GM21786 (cell line): ENCODE data around the gene MBNL1.

ENCODE experiments used
- ATAC-seq: cut with Tn5 transposase; IDR thresholded peaks from one replicate; pipeline ENCODE4 v1.9.1; 2021; ENCODE audit not compliant: unreplicated experiment

MBNL1 gene

DNA sequence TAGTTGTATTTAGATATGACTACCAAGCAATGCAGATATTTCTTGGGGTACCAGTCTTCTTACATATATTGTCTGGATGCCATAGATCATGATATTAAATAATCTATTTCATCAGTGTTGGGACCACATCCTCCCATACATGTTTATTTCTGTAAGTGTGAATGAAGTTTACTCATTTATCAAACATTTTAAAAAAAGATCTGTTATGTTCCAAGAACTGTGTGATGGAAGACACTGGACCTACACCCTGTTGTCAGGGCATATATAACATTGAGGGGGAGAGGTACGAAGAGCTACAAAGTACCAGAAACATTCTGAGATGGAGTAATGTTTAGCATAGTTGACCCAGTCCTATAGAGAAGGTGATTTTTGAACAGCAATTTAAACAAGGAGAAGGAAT lies 26.6 kb downstream of the MBNL1 start:
- no peak for ATAC-seq

DNA sequence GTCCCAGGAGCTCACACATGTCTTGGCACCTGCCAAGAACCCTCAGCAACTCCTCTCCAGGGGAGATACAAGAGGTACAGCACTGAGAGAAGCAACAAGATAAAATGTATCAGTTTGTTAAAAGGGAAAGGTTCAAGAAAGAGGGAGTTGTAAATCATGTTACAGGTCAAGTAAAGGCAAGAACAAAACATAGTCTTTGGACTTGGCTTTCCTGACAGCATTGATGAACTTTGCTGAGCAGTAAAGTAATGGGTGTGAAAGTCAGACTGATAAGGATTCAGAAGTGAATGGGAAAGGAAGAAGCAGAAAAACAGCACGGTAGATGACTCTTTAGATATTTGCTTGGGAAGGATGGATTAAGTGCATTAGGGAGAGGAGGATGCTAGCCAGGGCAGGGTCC lies 27.1 kb downstream of the MBNL1 start:
- ATAC-seq, result no peak

DNA sequence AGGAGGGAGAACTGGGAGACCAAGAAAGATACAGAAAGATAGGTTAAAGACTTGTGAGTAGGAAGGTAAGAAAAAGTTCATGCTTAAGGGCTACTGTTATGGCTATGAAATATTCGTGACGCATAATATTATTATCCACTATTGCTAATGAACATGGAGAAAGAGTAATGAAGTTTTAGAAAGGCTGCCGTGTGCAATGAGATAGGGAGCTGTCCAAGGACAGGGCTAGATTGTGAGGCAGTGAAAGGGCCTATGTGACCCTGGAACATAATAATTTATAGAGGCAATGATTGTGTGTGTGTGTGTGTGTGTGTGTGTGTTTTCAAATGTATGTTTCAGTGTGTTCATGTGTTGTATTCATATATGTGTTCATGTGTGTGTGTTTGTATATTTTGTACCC lies 27.7 kb downstream of the MBNL1 start:
- no peak for ATAC-seq

DNA sequence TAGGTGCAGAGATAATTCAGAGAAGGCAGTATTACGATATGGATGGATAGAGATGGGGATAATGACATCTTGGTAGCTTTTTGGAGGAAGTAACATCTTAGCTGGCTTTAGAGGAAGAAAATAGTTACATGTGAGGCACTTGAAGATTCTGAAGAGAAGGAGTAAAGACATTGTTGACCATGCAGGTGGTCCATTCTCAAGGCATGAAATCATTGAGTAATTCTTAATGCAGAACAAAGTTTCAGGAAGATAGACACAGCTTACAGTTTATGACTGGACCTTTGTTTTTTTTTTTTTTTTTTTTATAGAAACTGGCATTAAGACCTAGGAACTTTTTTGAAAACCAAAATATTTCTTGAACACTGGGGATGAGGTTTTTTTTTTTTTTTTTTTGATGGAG lies 28.2 kb downstream of the MBNL1 start:
- ATAC-seq, result no peak

DNA sequence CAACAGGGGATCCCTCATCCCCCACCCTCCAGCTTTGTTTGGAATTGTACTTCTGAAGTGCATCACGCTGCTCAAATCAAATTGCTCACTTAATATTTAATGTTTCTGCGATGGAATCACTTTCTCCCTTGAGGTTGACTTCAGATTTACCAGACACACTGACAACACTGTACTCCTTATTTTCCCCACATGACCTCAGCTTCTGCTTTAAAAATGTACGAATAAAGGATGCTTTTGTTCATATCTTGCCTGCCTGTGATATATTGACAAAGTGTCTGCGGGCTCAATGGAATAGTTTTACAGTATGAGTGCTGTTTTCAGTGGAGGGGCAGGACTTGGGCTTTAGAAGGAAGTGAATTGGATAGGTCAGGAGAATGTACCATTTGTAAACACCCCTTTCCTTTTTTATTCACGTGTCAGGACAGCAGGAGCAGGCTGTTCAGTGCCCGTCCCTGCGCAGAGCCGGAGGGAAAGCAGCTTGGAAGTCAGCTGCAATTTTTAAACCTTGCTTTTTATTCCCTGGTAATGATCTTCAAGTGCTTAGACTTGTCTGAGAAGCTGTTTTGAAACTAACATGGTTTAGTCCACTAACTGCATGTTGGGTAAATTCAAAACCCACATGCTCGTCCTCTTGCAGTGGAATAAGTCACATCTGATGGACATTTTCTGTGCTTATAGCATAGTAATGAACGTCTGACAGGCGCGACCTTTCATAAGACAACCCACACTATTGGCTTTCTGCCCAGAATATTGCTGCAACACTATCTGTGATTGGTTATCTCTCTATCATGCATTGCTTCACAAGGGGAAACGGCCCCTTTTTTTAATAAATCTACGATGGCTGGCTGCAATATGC lies 29.9 kb downstream of the MBNL1 start:
- ATAC-seq, result peak; percentile 64

DNA sequence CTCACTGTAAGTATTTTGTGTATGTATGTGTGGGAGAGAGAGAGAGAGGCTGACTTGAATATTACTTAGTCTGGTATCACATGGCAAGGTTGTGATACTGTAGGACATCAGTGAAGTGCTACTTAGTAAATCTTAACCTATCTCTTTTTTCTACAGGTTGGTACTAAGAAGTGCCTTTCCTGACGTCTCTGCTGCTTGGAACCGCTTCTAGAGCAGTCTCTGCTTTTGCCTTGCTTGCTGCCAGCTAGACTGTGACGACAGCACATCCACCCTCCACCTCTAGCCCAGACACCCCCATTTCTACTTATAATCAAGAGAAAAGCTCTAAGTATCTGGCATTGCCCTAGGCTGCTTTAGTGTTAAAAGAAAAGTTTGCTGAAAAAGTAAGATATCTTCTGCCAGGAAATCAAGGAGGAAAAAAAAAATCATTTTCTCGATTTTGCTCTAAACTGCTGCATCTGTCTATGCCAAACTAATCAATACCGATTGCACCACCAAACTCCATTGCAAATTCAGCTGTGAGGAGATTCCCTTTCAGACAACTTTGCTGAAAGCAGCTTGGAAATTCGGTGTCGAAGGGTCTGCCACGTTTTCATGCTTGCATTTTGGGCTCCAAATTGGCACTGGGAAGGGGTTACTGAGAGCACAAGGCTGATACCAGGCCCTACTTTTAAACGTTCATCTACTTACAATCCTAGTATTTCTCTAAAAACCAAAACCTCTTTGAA lies 30.7 kb downstream of the MBNL1 start:
- ATAC-seq, result no peak

DNA sequence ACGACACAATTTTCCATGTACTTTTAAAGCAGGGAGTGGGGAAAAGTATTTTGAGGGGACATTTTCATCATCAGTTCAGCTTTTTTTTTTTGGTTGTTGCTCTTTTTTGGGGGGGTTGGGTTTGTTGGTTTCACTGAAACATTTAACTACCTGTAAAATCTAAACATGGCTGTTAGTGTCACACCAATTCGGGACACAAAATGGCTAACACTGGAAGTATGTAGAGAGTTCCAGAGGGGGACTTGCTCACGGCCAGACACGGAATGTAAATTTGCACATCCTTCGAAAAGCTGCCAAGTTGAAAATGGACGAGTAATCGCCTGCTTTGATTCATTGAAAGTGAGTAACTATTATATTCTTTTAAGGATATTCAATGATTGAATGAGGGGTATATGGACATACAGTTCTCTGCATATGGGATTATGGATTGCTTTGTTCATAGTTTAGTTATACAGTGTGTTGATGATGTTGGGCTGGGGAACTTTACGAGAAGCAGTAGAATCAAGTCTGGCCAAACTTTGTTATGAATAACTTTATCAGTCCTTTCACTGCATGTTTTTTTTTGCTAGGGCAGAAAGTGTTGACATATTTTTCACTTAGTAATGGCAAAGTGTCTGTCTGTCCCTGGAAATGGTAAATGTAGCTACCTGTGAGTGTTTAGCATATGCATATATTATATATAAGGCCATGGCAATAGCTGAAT lies 31.5 kb downstream of the MBNL1 start:
- ATAC-seq, result no peak

DNA sequence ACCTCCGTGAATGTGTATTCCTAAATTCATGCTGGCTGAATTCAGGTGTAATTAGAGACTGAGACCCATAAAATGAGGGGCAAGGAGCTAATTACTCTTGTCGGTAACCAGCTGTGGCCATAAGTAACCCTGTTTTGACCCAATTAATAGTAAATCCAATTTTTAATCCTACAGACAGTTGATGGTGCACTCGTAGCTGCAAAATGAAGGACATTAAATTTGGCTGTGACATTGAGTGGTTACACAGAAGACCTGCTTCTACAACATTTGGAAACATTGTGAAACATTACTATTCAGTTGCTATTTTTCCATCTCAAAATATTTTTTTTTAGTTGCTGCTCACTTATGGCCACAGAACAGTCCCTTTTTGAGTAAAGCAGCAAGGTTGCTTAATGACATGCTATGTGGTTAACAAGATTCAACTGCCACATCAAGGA lies 33.0 kb downstream of the MBNL1 start:
- no peak for ATAC-seq

DNA sequence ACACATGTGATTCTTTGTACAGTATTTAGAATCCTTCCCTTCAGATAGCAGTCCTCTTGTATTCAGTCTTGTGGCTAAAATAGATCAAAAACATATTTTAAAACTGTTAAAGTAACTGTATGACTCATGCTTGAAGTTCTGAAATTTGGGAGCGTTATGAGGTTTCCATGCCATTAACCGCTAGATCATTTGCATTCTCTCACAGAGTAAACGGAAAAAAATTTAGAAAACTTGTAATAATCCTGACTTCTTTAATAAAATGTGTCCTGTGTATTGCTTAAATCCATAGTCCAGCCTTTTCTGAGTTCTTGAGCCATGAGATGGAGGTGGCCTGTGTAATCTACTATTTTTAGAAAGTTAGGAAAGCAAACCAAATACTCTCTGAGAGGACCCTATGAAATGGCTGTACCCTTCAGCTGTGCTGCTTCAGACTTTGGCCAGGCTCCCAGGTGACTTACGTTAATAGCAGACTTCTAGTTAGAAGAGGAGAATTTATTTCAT lies 33.8 kb downstream of the MBNL1 start:
- peak; percentile 68 for ATAC-seq

DNA sequence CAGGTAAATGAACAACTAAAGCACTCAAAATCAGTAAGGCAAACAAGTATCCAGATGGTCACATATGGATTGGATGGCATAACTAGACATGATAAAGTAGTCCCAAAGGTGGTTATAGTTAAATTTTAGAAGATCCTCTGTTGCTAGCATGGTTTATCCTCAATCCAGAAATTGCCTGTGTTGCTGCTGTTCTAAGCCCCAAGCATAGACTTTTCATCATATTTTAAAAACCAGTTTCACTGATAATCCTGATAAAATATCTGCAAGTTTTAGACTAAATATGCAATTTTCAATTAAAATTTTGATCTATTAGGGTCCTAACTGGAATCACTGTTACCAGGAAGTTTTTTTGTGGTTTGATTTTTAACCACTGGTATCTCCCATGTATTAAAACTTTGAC lies 35.4 kb downstream of the MBNL1 start:
- ATAC-seq, result no peak

DNA sequence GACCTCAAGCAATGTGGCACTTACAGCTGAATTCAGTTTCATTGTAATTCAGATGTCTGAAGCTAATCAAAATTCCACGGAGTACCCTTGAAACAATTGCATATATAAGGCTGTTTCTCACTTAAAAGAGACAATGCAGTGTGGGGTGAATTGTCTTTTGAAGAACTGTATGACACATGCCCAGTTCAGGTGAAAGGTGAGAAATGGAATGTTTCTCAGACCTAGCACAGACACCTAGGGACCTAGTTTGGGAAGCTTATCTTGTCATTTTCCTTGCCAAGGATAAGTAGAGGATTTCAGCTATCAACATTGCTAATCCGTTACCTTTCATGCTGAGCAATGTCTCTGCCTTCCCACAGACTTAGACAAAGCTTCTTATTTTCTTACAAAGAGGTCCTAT lies 36.3 kb downstream of the MBNL1 start:
- ATAC-seq, result no peak

DNA sequence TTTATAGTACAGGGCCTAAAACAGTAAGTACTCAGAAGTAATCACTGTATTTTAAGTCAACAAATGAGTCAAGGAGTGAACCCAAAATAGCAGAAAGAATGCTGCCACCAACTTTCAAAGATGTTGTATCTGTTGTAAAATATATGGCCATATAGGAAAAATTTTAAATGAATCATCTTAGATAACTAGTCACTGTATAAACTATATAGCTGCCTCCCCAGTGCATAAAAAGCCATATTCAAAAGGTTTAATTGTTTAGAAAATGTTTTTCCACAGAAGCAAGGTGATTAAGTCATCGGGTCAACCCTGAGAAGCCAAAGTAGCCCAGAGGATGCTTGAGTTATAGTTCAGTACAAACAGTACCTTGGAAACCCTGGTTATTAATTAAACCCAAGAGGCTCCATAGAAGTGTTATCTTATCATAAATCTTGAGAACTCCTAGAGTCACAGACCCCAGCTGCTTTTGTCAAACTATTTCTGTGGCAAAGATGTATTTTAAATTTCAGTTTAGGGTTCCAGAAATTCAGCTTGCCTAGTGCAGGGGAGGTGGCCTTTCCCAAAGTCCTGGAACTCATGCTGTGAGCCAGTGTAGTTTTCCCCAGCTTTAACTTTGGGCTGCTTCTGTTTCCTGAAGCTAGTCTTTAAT lies 39.2 kb downstream of the MBNL1 start:
- no peak for ATAC-seq

DNA sequence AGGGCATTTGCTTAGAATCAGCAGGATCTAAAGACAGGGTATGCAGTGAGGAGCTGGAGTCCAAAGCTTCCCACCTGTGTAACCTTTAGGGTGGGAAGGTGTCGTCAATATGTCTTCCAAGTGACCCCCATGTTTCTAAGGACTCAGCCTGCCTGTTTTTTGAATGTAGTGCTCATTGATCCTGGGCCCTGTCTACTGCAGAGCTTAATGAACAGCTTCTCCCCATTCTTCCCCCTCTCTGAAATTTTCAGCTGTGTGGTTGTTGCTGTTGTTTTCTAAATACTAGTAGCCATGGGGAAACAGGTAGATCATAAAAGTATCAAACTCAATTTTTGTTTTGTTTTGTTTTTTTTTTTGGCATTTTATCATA lies 39.7 kb downstream of the MBNL1 start:
- ATAC-seq, result no peak

DNA sequence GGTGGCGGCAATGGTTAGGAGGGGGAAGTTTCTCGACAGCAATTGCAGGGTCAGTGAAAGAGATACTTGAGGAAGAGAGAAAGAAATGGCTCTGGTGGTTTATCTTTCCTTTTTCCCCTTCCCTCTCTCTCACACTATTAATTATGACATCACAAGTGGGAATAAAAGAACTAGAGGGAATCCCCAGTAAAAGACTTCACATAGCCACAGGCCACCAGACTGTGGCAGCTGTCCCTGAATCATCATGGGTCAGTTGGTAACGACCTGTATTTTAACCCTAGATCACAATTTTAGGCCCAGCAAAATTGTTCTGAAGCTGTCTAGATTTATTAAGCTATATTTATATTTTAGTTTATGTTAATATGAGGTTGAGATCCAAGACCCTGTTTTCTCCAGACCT lies 40.3 kb downstream of the MBNL1 start:
- no peak for ATAC-seq

DNA sequence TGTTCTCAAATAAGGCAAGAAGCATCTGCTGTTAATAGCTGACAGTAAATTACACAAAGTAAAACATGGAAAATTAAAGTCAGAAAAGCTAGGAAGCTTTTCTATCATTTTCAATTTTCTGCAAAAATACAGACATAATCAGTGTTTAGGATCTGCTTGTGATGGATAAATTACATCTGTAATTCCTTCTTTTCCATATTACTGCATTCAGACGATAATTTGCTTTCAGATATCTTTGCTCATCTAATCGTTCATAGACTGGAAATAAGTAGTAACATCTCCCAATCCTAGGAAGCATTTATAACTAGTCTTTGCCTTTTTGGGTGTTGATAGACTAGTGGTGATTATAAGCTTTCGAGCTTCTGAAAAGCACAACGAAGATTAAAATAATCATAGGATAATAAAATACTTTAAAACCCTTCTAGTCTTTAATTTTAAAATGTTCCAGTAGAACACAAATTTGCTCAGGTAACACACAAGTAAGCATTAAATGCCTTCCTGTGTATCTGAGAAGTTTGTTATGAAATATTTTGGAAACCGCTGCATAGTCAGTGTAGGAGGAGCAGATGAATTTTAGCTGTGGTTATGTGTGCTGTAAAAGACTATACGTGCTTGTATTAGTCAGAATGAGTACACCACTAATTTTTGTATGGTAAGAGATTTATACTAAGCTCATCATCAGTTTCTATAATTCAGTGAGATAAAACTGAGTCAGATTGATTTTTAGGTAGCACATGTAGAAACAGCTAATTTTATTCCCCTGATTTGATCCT lies 41.0 kb downstream of the MBNL1 start:
- no peak for ATAC-seq

DNA sequence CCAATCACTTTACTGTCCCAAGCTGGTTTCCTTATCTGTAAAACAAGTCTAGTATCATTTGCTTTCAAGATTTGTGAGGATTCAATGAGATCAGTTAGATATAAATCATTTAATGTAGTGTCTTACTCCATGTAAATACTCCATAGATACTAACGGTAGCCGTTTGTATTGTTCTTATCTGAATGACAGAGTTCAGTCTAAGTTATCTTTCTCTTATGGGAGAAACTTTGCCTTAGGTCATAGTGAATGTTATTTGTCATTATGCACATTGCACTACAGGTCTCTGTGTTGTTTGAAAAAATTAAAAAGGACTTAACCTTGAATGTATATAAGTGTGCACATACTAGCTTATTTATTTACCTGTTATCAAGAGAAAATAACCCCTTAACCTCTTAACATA lies 44.7 kb downstream of the MBNL1 start:
- no peak for ATAC-seq

DNA sequence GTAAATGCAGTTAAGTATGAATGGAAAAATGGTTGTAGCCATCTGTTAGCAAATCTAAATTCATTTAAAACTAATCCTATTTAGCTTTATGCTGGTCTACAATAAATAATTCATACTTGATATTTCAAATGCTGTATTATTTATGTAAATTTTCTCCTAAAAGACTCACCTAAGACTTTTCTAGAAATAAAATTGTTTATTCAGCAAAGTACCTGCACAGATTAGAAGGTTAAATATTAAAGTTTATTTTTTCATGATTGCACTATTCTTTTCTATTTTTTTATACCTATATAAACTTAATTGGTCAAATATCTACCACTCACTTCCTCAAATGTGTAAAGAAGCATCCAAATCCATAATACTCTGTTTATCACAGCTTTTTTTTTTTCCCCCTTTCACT lies 45.2 kb downstream of the MBNL1 start:
- no peak for ATAC-seq

DNA sequence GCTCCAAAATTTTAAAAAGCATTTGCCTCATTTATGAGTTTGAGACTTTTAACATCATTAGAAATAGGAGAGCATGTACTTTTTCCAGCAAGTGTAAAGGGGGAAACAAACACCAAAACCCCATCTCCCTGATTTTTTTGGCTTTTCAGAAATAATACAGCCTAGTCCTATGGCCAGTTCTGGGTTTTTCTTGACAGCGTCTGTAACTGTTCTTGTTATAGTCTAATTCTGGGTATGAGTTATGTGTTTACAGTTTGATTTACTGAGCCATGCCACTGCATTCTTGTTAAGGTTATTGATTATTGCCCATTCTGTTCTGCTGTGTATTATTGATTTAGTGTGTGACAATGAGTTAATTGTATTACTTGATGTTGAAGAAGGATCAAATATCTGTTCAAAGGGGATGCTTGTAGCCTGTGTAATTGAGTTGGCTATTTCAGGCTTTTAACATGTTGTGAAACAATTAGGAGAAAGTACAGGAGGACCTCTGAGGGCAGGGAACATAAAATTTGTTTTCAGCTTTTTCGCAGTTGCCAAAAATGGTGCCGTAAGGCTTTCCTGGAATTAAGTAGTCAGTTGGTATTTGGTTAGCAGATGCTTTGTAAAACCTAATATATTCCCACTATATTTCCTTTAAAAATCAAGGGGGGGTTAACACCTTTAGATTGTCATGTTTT lies 46.1 kb downstream of the MBNL1 start:
- no peak for ATAC-seq

DNA sequence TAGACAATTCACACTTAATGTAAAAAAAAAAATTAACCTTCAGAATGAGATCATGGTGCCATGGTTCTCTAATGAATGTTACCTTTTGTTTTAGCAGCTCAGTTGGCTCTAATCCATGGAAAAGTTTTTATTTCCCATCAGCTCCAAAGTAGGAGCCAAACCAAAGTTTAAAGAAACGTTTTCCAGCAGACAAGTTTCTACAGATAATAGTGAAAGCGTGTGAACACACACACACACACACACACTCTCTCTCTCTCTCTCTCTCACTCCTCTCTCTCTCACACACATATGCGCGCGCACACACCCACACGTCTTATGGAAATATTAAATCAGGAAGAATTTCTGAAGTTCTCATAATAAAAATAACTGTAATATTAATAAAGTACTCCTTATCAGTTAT lies 46.9 kb downstream of the MBNL1 start:
- ATAC-seq, result no peak

DNA sequence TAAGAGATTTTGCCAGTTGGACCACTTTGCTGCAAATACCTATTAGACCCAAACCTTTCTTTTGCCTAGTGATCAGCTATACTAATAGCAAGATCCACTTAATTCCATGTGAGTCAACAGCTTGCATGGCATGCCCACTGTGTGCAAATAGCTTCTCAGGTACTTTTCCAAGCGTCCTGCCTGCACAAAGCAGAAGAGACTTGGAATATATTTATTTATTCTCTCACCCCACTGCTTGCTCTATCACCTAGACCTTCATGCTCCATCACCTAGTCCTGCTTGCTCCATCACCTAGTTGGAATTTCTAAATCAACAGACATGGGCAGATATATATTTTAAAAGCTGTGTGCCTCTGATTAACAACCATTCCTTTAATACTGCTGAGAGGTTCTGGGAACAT lies 47.6 kb downstream of the MBNL1 start:
- no peak for ATAC-seq
